Suppressor macrophage treated with lipopolysaccharide for 1 hour (primary cell): Measurements from ENCODE around the gene CRTC2.
A peak's percentile ranks its signal among the peaks of the same experiment; 100 is the strongest.
"Not testable (repeated sequence)": the region's sequence is repeated elsewhere in the genome, so short reads cannot be mapped to it uniquely, and the experiment has no call there.

Experiments
- DNase-seq, 3 donors: peaks; one replicate each; pipeline ENCODE4 v3.0.0-alpha.2; 2020 to 2022

The CRTC2 gene, protein sequence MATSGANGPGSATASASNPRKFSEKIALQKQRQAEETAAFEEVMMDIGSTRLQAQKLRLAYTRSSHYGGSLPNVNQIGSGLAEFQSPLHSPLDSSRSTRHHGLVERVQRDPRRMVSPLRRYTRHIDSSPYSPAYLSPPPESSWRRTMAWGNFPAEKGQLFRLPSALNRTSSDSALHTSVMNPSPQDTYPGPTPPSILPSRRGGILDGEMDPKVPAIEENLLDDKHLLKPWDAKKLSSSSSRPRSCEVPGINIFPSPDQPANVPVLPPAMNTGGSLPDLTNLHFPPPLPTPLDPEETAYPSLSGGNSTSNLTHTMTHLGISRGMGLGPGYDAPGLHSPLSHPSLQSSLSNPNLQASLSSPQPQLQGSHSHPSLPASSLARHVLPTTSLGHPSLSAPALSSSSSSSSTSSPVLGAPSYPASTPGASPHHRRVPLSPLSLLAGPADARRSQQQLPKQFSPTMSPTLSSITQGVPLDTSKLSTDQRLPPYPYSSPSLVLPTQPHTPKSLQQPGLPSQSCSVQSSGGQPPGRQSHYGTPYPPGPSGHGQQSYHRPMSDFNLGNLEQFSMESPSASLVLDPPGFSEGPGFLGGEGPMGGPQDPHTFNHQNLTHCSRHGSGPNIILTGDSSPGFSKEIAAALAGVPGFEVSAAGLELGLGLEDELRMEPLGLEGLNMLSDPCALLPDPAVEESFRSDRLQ

GRCh38 chr1:153958111-153958960 lies at the start of gene CRTC2:
Gene CRTC2 (minus strand): TSS chr1:153958612. CDS start chr1:153958497, 115 bp downstream.
- DNase-seq = peak; percentile 98

- peak in 1 of 3 donors; percentile 39 for DNase-seq
These were observed 47.7 kb upstream of the CRTC2 start for GRCh38 chr1:154006136-154006535.

- no peak for DNase-seq
These were observed 42.0 kb upstream of the CRTC2 start for GRCh38 chr1:154000420-154000819.

GRCh38 chr1:153996882-153997281 lies 38.5 kb upstream of the CRTC2 start:
- DNase-seq = not testable (repeated sequence)

GRCh38 chr1:153995640-153996039 lies 37.2 kb upstream of the CRTC2 start:
- DNase-seq = no peak

DNA sequence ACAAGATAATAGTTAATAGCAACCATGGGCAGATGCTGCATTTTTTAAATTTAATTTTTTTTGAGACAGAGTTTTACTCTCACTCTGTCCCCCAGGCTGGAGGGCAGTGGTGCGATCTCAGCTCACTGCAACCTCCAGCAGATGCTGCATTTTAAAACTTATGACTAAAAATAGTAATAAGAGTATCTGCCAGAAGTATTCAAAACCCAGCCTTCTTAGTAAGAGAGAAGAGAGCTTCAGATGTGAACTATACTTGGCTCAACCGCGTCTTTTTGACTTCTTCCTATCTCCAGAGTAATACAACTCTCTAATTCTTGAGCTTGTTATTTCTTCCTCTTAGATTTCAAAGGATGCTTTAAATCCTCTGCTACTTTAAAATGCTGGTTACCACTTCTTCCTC lies 36.8 kb upstream of the CRTC2 start:
- DNase-seq = no peak

GRCh38 chr1:153991806-153992205 lies 33.4 kb upstream of the CRTC2 start:
- no peak for DNase-seq

DNA sequence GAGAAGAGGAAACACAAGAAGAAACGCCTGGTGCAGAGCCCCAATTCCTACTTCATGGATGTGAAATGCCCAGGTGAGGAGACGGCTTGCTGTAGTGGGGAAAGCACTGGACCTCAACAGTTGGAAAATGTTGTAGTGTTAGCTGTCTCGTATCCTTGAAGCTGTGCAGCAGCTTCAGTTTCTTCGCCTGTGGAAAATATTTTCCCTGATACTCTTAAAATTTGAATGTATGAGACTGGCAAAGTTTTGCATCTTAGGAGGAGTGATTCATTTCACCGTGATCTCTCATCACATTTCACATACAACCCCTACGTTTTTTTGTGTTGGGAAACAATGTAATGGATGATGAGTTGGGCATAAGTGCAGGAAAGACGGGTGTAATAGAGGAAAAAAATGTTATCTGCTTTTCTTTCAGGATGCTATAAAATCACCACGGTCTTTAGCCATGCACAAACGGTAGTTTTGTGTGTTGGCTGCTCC lies 32.8 kb upstream of the CRTC2 start:
- DNase-seq = peak in 2 of 3 donors; percentile 44 to 67

DNA sequence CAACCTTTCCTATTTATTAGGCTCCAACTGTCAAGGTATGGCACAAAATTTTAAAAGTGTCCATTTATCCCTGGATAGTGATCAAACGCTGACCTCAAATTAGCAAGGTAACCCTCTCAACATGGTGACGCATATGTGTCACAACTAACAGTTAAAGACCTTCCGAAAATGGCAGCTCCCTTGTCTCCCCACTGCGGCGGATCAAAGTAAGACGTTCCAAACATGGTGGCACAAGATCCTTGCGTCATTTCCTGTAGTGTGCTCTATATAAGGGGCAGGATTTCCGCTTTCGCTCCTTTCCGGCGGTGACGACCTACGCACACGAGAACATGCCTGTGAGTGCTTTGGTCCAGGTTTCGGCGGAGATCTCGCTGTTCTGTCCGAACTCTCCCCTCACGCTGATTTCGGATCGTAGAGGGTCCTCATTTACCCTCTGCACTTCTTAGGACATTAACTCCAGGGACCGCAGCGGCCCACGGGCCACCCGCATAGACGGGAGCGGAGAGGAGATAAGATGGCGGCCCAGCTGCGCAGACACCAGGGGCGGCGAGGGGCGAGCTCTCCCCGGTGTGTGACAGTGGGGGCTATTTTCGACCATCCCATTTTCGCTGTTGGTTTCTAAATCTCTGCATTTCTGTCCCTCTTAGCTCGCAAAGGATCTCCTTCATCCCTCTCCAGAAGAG lies 32.2 kb upstream of the CRTC2 start, which contains the start of gene RPS27:
Gene RPS27 (plus strand): TSS at position 295 of the 683 bp plus-strand sequence. CDS start 35 bp downstream, at position 330.
- peak; percentile 95 to 99 (median 99) for DNase-seq

DNA sequence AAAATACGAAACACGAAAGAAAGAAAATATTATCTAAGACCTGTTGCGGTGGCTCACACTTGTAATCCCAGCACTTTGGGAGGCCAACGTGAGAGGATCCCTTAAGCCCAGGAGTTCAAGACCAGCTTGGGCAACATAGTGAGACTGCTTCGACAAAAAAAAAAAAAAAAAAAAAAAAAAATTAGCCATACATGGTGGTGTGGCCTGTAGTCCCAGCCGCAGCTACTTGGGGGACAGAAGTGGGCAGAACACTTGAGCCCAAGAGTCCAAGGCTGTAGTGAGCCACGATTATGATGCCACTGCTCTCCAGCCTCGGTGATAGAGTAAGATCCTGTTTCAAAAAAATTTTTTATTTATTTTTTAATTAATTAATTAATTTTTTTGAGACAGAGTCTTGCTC lies 29.2 kb upstream of the CRTC2 start:
- DNase-seq = no peak

DNA sequence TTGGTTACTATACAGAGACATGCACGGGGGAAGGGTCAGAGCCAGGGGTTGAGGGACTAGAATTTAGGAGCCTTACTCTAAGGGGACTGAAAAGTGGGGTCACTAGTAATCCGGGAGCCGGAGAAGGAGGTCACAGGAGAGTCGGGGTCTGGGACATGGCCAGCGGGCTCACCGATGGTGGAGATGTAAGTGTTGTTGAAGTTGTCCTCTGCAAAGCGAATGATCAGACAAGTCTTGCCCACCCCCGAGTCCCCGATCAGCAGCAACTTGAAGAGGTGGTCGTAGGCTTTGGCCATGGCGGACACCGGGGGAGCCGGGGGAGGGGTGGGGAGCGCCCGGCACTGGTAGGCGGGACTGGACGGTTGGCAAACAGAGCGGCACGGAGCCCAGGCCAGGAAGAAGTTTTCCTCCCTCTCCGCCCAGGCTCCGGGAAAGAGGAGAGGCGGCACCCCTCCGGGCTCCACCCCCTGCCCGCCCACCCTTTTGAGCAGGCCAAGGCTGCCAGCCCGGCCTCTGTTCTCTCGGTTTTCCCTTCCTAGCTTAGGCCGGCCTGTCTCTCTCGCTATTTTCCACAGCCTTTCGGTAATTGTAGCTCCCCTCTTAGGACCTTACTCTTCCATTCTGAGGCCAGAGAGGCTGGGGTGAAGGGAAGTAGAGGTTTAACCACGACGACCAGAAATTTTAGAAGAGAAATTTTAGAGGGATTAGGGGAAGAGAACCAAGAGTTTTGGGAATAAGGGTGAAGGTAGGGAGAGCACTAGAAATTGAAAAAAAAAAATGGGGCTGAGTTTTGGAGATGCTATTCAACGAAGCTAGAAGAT lies 27.7 kb upstream of the CRTC2 start, which contains the start of gene RAB13:
Gene RAB13 (minus strand): TSS at position 399 of the 821 bp plus-strand sequence. CDS start 103 bp downstream, at position 296.
- DNase-seq = peak; percentile 86 to 93 (median 88)

- peak; percentile 94 to 96 (median 94) for DNase-seq
These were observed 27.0 kb upstream of the CRTC2 start for GRCh38 chr1:153985341-153985912.

DNA sequence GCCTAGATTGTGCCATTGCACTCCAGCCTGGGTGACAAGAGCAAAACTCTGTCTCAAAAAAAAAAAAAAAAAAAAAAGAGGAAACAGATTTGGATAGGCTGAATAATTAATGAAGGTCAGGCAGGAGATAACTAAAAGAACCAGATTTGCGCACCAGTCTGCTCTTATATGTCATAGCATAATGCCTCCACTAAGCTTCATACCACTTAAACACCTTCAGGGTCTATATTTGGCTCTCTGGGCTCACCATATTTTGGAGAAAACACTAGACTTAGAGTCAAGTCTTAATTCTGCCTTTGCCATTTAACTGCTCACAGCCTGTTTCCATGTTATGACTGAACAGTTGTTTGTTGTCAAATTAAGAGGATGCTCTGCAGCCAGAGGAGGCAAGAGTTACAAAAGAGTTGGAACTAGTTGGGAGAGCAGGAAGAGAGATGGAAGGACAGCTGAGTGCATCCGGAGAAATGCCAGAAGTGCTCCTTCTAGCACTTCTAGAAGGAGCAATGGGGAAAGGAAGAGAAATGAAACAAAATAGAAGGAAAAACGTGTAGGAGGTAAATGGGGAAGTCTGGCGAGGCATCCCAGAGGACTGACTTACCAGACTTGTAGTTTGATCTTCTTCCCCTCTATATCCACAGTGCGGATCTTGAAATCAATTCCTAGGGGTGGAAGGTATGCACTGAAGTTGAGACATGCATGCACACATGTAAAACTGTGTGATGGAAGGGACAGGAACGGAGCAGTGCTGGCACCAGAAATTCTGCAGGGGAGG lies 25.9 kb upstream of the CRTC2 start:
- DNase-seq = peak; percentile 37 to 56 (median 40)

DNA sequence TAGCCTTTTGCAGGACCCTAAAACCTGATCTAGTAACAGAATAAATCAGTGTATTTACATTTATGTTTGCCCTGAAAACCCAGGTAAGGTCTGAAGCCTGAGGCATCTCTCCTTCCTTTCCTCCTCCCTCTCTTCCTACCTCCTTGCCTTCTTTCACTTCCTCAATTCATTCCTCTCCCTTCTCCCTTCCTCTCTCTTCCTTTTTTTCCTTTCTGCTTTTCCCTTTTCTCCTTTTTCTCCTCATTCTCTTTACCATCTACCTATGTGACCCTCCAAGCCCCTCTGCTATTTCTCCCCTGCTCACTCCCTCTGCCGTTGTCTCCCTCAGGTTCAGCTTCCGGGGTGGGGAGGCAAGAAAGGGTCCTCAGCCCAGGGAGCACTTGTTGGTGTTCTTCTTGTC lies 23.3 kb upstream of the CRTC2 start:
- DNase-seq = not testable (repeated sequence)

DNA sequence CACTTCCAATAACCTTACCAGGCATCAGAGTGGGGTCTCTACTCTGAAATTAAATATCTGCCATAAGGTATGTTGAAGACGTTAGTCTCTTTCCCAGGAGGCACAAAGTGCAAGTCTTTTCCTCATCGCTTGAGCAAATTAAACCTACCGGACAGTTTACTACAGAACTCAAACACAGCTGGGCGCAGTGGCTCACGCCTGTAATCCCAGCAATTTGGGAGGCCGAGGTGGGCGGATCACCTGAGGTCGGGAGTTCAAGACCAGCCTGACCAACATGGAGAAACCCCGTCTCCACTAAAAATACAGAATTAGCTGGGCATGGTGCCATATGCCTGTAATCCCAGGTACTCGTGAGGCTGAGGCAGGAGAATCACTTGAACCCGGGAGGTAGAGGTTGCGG lies 20.7 kb upstream of the CRTC2 start:
- not testable (repeated sequence) for DNase-seq

DNA sequence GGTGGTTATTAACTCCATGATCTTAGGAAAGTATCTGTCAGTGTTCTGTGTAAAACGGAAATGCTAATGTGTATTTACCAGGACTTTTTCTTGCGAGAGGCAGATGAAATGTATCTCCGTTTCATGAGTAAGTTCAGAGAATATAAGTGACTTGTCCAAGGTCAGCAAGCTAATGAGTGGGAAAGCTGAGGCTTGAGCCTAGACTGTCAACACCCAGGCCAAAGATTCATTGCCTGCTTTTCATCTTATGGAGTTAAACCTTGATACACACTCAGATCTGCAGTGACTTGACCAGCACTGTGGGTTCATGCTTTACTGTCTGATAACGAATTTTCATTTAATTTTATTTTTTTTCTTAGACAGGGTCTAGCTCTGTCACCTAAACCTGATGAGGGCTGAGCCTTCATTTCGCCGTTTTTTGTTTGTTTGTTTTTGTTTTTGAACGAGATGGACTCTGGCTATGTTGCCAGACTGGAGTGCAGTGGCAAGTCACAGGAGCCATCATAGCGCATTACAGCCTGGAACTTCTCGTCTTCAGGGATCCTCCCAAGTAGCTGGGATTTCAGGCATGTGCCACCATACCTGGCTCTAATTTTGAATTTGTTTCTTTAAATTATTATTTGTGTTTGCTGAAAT lies 20.0 kb upstream of the CRTC2 start:
- no peak for DNase-seq

DNA sequence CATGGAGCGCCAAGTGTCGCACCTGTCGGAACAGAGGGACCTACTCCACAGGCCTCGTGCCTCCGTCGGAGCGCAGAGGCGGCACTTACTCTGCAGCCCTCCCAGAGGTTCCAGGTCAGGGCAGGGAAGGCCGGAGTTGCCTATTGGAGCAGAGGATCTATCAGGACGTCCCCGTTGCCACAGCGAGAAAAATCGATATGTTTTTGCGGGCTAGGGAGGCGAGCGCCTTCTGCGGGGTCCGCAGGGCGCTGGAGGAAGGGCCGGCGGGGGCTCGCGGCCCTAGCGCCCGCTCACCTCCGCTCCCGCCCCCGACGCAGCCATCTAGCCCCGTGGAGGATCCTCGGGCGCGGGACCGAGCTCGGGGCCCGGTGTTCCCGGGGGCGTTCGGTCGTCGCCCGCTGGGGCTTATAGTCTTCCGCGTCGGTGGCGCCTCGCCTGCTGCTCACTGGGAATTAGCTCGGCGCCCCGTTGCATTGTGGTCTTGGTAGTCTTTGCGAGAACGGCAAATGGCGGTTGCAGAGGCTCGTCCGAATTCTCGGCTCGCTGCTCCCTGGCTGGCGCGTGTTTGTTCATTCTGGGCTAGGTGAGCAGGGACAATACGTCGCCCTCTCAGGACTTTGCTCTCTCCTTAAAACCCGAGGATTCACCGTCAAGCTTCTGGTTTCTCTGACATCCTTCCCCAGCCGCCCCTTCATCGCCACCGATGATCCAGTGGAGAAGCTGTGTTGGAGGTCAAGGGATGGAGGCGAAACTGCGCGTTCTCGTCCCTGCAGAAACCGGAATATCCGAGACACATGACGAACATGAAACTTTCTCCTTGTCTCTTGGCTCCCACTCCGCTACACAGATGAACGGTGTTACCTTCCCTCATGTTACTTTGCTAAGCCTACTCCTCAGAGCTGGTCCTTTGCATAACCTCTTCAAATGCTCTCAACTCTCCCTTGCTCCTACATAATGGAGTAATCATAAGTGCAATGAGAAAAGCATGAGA lies 19.1 kb upstream of the CRTC2 start, which contains the start of gene JTB:
Gene JTB (minus strand): TSS at position 425 of the 991 bp plus-strand sequence. CDS start 422 bp downstream, at position 3.
- peak; percentile 90 to 93 (median 92) for DNase-seq

DNA sequence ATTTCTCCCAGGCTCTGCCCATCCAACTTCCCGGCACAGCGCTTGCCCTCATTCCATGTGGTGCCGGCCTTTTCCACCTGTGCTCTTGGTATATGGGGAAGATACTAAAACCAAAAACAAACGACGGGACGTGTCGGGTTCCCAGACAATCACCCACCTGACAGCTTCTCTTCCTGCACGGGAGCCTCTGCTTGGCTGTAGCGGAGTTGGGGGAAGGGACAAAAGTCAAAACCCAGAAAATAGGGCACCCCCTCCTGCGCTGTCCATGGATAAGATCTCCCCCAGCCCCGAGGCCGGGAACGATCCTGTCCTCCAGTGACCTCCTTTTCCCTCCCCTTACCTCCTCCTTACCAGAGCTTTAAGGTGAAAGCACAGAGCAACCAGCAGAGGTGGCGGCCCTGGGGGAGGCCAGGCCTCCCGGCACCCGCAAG lies 18.4 kb upstream of the CRTC2 start:
- no peak for DNase-seq
